AG04449 (cell line): Measurements from ENCODE around the gene JAKMIP1.

ENCODE experiments used
- CTCF ChIA-PET: fragments of 350-600 bp; formaldehyde crosslinking; extraction: SDS; loops from one replicate; lab custom pipeline; 2021; ENCODE audit warnings: antibody characterized with exemption; lab: Yijun Ruan, JAX
- POLR2A ChIA-PET: fragments of 400-600, 350-600 bp; formaldehyde crosslinking; extraction: SDS; loops from one replicate; lab custom pipeline; 2020; ENCODE audit warnings: antibody characterized with exemption, inconsistent platforms; lab: Yijun Ruan, JAX
- DNase-seq: peaks from one replicate; pipeline ENCODE4 v3.0.0-alpha.2; 2010; ENCODE audit warnings: low read depth, low spot score
- H3K4me3 ChIP-seq: 2 replicates; pipeline ENCODE4 v1.5.1; 2011; ENCODE audit warnings: low read depth, mild to moderate bottlenecking, control low read depth, low read length
- CTCF ChIP-seq: IDR thresholded peaks from one replicate; pipeline ENCODE4 v1.5.1; 2011; ENCODE audit warnings: mild to moderate bottlenecking, moderate library complexity, low read length, control low read depth, inconsistent platforms; ENCODE audit not compliant: insufficient read depth; ENCODE audit errors: missing control alignments

Gene JAKMIP1

GRCh38 chr4:6190486-6190885, 9.9 kb downstream of the JAKMIP1 start:
- no peak for DNase-seq
- CTCF ChIA-PET: no interaction called here
- POLR2A ChIA-PET: no interaction called here
- no peak for TF ChIP-seq CTCF
- H3K4me3 ChIP-seq: no peak overlapping the region

GRCh38 chr4:6189511-6189910, 10.8 kb downstream of the JAKMIP1 start:
- no peak for TF ChIP-seq CTCF
- ChIA-PET POLR2A (no interaction called here), CTCF (no interaction called here)
- H3K4me3 ChIP-seq: no peak overlapping the region
- no peak for DNase-seq

GRCh38 chr4:6188687-6189305, 11.6 kb downstream of the JAKMIP1 start:
- CTCF ChIA-PET: no interaction called here
- no peak overlapping the region for H3K4me3 ChIP-seq
- DNase-seq: no peak
- POLR2A ChIA-PET: no interaction called here
- no peak for TF ChIP-seq CTCF

GRCh38 chr4:6184169-6184568, 16.2 kb downstream of the JAKMIP1 start:
- TF ChIP-seq CTCF: no peak
- POLR2A ChIA-PET: no interaction called here
- CTCF ChIA-PET: no interaction called here
- DNase-seq: no peak
- H3K4me3 ChIP-seq: no peak overlapping the region

- ChIA-PET CTCF (no interaction called here), POLR2A (no interaction called here)
- no peak for DNase-seq
- TF ChIP-seq CTCF: no peak
- no peak overlapping the region for H3K4me3 ChIP-seq
Measured at GRCh38 chr4:6183740-6184139, 16.6 kb downstream of the JAKMIP1 start.

- DNase-seq: no peak
- no peak for TF ChIP-seq CTCF
- H3K4me3 ChIP-seq: no peak overlapping the region
- POLR2A ChIA-PET: no interaction called here
- CTCF ChIA-PET: no interaction called here
Measured at GRCh38 chr4:6182376-6183280, 17.7 kb downstream of the JAKMIP1 start.
